Ureter (tissue), 1 donor: ENCODE data around the gene BSN. TPM values are rescaled to one million over a fixed set of nuclear protein-coding genes. Genes with fewer than 3 reads are reported as not detected.
A peak's percentile ranks its signal among the peaks of the same experiment; 100 is the strongest.

ENCODE experiments used
- DNase-seq: peaks from one replicate; pipeline ENCODE4 v3.0.0-alpha.2; 2020; ENCODE audit warnings: low spot score
- total RNA-seq: library from RNA; stranded (reverse); gene quantifications from one replicate; pipeline ENCODE4 v1.2.4, GENCODE V29; 2023
- donor health status: DM: yes; HTN: yes; CAD: no.

BSN gene
- total RNA-seq, 1 donor from 2014 or later = 2.4 TPM

DNA sequence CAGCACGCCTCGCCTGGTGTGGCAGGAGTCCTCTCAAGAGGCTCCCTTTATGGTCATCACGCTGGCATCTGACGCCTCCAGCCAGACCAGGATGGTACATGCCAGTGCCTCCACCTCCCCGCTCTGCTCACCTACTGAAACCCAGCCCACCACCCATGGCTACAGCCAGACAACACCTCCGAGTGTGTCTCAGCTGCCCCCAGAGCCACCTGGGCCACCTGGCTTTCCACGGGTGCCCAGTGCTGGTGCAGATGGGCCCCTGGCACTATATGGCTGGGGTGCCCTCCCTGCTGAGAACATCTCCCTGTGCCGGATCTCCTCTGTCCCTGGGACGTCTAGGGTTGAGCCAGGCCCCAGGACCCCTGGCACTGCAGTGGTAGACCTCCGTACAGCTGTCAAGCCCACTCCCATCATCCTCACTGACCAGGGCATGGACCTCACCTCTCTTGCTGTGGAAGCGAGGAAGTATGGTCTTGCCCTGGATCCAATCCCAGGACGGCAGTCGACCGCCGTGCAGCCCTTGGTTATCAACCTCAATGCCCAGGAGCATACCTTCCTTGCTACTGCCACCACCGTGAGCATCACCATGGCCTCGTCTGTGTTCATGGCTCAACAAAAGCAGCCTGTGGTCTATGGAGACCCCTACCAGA, 100.0 kb downstream of the BSN start:
- no peak for DNase-seq

DNA sequence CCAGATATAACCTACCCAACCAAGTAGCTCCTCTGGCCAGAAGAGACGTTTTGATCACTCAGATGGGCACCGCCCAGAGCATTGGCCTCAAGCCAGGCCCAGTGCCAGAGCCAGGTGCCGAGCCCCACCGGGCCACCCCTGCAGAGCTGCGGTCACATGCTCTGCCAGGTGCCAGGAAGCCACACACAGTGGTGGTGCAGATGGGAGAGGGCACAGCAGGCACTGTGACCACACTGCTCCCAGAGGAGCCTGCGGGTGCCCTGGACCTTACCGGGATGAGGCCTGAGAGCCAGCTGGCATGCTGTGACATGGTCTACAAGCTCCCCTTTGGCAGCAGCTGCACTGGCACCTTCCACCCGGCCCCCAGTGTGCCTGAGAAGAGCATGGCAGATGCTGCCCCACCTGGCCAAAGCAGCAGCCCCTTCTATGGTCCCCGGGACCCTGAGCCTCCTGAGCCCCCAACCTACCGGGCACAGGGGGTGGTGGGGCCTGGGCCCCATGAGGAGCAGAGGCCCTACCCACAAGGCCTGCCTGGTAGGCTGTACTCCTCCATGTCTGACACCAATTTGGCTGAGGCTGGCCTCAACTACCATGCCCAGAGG, 100.8 kb downstream of the BSN start:
- no peak for DNase-seq

DNA sequence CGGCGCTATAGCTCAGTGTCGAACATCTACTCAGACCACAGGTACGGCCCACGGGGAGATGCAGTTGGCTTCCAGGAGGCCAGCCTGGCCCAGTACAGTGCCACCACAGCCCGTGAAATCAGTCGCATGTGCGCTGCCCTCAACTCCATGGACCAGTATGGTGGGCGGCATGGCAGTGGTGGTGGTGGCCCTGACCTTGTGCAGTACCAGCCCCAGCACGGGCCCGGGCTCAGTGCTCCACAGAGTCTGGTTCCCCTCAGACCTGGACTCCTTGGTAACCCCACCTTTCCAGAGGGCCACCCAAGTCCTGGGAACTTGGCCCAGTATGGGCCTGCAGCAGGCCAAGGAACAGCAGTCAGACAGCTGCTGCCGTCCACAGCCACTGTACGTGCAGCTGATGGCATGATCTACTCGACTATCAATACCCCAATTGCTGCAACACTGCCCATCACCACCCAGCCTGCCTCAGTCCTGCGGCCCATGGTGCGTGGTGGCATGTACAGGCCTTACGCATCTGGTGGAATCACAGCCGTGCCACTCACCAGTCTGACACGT, 101.5 kb downstream of the BSN start:
- no peak for DNase-seq

DNA sequence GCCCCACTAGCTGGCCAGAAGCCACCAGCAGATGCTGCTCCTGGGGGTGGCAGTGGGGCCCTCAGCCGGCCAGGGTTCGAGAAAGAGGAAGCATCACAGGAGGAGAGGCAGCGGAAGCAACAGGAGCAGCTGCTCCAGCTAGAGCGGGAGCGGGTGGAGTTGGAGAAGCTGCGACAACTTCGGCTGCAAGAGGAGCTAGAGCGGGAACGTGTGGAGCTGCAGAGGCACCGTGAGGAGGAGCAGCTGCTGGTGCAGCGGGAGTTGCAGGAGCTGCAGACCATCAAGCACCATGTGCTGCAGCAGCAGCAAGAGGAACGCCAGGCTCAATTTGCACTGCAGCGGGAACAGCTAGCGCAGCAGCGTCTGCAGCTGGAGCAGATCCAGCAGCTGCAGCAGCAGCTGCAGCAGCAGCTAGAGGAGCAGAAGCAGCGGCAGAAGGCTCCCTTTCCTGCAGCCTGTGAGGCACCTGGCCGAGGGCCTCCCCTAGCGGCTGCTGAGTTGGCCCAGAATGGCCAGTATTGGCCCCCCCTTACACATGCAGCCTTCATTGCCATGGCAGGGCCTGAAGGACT, 102.3 kb downstream of the BSN start:
- DNase-seq = no peak

DNA sequence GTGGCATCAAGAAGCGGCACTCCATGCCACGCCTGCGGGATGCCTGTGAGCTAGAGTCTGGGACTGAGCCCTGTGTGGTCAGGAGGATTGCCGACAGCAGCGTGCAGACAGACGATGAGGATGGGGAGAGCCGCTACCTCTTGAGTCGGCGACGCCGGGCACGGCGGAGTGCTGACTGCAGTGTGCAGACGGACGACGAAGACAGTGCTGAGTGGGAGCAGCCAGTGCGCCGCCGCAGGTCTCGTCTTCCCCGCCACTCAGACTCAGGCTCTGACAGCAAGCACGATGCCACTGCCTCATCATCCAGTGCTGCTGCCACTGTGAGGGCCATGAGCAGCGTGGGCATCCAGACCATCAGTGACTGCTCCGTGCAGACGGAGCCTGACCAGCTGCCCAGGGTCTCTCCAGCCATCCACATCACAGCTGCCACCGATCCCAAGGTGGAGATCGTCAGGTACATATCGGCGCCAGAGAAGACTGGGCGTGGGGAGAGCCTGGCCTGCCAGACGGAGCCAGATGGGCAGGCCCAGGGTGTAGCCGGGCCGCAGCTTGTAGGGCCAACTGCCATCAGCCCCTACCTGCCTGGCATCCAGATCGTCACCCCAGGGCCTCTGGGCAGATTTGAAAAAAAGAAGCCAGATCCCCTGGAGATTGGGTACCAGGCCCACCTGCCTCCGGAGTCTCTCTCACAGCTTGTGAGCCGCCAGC, 103.1 kb downstream of the BSN start:
- no peak for DNase-seq

DNA sequence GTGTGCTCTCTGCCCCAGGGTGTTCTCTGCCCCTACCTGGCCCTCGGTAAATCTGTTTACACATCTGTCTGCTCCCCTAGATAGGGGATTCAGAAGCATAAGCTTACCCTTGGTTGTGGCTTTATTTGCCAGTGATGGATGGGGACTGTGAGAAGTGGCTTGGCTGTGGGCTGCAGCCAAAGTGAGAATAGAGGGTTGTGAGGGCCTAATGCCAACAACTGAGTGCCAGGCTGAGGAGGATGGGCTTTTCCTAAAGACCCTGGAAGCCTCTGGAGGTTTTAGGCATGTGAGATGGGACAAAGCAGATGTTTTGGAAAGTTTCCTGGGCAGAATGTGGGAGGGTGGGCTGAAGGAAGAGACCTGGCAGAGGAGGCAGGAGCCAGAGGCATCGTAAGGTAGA, 104.4 kb downstream of the BSN start:
- DNase-seq = no peak

DNA sequence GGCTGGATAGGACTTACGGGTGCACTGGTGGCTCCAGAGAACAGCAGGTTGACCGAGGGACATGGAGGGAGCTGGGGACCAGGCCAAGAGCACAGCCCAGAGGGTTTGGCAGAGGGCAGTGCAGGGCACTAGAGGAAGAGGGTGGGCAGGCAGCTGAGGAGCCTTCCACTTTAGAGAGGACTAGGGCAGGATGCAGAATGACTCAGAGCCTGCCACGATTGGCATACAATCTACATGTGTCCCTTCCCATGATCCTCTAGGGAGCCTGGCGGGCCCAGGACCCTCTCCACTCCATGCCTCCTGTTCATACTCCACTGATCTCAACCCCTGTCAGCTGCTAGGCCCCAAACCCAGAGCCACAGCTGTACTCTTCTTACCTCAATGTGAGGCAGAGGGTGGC, 105.5 kb downstream of the BSN start:
- no peak for DNase-seq

DNA sequence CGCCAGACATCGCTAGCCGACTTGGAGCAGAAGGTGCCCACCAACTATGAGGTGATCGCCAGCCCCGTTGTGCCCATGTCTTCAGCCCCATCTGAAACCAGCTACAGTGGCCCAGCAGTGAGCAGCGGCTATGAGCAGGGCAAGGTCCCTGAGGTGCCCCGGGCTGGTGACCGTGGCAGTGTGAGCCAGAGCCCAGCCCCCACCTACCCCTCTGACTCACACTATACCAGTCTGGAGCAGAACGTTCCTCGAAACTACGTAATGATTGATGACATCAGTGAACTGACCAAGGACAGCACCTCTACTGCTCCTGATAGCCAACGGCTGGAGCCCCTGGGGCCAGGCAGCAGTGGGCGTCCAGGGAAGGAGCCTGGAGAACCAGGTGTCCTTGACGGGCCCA, 107.0 kb downstream of the BSN start:
- no peak for DNase-seq

DNA sequence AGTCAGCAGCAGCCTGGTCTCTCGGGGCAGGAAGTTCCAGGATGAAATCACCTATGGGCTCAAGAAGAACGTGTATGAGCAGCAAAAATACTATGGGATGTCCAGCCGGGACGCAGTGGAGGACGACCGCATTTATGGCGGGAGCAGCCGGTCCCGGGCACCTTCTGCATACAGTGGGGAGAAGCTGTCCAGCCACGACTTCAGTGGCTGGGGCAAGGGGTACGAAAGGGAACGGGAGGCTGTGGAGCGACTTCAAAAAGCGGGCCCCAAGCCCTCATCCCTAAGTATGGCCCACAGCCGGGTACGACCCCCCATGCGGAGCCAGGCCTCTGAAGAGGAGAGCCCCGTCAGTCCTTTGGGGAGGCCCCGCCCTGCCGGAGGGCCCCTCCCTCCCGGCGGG, 107.7 kb downstream of the BSN start:
- DNase-seq = no peak

DNA sequence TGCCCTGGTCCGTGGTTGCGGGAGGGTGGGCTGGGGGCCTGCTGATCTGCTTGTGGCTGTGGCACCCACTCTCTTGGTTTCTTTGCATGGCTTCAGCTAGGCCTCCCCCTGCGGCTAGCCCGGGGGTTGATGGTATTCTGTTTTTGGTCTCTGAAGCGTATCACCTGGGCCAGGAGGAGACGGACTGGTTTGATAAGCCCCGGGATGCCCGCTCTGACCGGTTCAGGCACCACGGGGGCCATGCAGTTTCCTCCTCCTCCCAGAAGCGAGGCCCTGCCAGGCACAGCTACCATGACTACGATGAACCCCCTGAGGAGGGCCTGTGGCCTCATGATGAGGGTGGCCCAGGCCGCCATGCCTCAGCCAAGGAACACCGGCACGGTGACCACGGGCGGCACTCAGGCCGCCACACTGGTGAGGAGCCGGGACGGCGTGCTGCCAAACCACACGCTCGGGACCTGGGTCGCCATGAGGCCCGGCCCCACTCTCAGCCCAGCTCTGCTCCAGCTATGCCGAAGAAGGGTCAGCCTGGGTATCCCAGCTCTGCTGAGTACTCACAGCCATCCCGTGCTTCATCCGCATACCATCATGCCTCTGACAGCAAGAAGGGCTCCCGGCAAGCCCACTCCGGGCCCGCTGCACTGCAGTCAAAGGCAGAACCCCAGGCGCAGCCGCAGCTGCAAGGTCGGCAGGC, 108.6 kb downstream of the BSN start:
- no peak for DNase-seq

DNA sequence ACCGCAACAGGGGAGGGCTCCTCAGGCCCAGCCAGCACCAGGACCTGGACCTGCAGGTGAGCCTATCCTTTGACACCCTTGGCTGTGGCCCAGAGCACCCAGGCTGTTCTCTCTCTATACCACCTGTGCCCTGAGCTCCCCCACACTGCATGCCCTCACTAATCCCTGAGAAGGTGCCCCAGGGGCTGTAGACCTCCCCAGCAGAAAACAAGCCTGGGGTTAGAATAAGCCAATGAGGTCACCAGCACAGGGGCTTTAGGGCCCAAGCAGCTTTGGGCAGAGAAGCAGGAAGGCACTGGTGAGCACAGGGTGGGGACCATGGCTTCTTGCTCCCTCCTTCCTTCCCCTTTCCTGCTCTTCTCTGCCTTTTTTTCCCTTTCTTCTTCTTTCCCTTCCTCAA, 109.6 kb downstream of the BSN start:
- no peak for DNase-seq

DNA sequence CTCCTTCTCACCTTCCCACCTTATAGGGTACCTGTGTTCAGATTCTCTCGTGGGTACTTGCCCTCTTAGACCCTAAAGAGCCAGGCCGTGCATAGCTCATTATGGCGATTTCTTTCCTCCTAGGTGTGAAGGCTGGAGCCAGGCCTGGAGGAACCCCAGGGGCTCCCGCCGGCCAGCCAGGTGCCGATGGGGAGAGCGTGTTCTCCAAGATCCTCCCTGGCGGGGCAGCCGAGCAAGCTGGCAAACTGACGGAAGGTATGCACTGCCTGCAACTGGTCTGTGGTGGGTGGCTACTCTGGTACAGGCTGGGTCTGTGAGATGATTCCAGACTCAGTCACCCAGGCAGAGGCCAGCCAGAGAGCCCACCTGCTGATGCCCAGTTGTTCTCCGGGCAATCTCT, 110.0 kb downstream of the BSN start:
- no peak for DNase-seq

DNA sequence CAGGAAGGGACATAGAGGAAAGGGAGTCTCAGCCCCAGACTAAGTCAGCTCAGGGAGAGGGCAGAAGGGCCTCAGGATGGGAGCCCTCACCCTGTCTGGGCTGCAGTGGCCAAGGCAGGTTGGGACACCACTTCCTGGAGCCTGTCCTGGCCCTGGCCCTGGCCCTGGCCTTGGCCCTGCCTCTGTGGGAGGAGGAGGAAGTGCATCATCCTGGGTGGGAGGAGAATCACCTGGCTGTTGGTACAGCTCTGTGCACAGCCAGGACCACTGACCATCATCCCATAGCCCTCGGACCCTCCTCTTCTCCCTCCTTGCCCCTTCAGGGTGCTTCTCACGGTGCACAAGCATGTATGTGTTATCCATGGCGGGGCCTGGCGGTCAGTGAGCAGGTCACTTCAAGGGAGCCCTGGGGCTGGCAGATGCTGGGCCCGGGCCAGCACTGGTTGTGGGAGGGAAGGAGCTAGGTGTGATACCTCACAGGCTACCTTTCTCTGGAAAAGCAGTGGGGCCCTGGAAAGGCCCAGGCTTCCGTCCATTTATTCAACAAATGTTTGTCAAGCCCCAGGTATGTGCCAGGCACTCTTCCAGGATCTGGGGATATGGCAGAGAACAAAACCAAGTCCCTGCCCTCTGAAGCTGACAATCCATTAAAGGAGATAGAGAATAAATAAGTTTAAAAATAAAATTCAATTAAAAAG, 111.7 kb downstream of the BSN start:
- DNase-seq = no peak

DNA sequence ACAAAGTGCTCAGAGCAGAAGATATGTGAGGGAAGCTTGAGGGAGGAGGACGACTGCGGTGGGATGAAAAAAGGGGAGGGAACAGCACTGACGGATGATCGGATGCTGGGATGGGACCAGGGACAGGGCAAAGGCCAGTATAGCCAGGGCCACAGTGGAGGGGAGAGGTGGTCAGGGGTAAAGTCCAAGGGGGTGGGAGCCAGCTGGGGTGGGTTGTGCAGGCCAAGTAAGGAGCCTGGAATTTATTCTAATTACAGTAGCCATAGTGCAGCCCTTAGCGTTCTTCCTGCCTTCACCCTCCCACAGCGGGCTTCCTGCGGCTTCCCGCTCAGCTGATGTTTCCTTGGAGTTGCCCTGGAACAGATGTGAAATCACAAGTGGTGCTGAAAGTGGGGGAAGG, 112.3 kb downstream of the BSN start:
- no peak for DNase-seq

DNA sequence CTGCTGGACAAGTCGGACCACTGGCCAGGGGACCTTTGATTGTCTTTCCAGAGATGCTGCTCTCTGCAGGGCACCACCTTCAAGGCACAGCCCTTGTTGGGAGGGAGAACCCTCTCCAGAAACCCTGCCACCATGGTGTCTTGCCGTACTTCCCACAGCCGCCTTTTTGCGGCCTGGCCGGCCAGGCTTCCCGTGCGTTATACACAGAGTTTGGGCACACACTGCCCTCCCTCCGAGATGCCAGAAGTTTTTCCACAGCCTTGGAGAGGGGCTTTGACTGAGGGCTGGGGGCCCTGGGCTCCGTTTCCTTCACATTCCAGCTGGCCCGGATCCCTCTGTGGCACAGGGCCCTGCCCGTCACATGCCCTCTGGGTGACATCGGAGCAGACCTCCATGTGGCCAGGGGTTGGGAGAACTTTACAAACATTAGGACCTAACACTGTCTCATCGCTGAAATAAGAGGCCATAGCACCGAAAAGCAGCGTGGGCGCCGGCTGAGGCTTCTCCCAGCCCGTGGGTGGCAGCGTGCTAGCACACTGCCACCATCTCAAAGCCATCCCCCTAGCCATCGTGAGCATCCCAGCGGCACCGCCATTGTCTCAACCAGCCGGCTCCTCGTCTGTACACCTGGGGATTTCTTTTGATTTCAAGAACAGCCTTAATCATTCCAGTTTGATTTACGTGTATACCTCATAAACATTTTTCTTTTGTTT, 113.6 kb downstream of the BSN start:
- DNase-seq = no peak

DNA sequence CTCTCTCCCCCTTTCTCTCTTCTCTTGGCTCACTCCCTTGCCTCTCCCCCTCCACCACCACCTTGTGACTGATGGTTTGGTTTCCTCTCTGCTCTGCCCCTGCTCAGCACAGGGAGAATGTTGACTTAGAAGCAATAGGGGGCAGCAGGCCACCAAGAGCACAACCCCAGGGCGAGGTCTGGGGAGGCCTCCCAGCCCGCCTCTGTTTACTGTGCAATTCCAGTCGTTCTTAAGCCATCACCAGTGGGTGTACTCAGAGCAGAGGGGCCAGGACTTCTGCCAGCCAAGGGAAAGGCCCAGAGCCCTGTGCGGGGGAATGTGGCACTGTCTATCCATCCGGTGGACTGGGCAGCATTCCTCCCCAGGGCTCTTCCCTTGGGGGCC, 114.1 kb downstream of the BSN start:
- DNase-seq = no peak

DNA sequence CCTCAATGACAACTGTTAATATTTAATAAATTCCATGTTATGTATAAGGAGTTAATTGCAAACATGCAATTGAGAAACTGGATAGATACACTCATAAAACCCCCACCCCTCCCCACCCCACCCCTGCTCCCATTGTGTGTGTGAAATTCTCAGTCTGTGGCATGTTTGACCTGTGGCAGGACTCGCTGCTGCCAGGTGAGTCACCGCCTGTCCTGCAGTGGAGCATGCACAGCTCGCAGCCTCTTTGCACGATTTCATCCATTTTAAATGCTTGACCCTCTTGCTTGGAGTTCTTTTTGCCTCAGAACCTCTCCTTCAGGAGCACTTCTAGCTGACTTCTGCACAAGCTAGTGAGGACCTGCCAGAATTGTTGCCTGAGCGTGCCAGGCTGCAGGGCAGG, 114.6 kb downstream of the BSN start:
- no peak for DNase-seq

DNA sequence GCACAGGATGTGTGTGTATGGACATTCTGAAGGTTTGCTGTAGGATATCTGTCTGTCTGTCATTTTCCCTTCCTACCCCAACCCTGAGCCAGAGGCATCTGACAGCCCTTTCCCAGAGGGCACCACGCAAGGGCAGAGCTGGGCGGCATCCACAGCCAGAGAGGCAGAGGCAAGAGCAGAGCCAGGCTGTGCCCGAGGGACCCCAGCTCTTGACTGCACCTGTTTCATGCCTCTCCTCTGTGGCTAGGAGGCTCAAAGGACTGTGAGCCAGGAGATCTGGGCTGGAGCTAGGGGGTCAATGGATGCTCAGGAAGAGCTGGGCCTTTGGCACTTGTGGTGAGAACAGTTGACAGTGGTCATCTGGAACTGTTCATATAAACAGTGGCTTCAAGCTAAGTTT, 115.1 kb downstream of the BSN start:
- no peak for DNase-seq

DNA sequence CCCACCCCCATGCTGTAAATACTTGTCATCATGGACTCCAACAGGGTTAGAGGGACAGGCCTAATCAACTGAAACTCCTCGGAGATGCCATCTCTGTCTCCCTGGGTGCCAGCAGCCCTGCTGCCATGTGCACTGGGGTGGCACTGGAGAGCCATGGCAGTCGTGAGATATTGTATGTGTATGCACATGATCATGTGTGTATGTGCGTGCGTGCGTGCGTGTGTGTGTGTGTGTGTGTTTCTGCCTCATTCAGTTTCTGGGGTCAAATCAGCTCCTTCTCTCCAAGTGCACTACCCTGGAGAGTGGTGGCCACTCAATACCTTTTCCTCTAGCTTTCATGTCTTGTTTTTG, 116.6 kb downstream of the BSN start:
- DNase-seq = no peak

DNA sequence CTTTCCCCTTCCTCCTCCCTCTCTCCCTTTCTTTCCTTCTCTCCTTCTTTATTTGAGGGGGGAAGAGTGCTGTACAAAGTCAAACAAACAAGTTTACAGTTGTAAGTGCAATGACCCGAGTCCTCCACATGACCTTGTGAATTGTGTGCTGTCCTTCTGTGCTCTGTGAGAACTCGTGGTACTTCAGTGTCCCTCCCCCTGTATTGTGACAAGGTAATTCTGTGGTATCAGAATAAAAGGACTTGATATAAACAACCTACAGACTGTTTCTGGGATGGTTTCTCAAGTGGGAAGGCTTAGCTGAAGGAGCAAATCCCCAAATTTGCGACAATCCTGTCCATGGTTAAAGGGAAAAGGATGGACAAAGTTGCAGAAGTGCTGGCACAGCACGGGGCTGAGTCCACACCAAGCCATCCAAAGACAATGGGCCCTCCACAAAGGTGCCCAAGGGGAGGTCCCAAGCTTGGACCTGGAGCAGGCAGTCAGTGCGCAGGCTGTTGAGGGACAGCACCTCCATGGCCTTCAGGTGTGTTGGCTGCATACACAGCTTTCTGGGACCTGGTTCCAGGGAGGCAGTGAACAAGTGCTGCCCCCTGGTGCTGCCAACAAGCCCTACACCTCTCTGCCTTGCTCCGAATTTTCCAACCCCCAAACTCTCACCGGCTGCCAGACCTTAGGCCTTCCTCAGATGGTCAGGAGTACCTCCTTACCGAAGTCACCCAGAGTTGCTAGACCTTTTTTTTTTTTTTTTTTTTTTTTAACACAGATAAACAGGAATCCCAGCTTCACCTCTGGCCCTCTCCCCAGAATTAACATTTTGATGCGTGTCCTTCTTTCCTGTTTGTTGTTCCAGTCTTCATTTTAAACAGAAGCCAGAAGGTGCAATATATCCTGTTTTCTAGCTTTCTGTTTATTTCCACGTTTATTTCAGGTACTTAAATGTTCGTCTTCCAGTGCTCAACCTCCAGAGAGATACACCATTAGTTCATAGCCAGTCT, 117.3 kb downstream of the BSN start:
- peak; percentile 78 for DNase-seq
